Glutamatergic neuron (in vitro differentiated cells): ENCODE results near the gene ANXA4. TPM values are rescaled to one million over a fixed set of nuclear protein-coding genes. Genes with fewer than 3 reads are reported as not detected.
"Not testable (repeated sequence)": the region's sequence is repeated elsewhere in the genome, so short reads cannot be mapped to it uniquely, and the experiment has no call there.

Experiments used
- DNase-seq: peaks from one replicate; pipeline ENCODE4 v3.0.0; 2022
- H3K27ac Mint-ChIP-seq: one replicate; pipeline ENCODE4 v1.8.0; 2020; ENCODE audit warnings: mild to moderate bottlenecking, mixed read lengths, inconsistent platforms; ENCODE audit not compliant: unreplicated experiment
- H3K27me3 Mint-ChIP-seq: one replicate; pipeline ENCODE4 v1.8.0; 2020; ENCODE audit warnings: mild to moderate bottlenecking, moderate library complexity, mixed read lengths, inconsistent platforms; ENCODE audit not compliant: unreplicated experiment
- H3K36me3 Mint-ChIP-seq: one replicate; pipeline ENCODE4 v1.8.0; 2020; ENCODE audit warnings: mild to moderate bottlenecking, mixed read lengths, inconsistent platforms; ENCODE audit not compliant: unreplicated experiment
- H3K4me1 Mint-ChIP-seq: one replicate; pipeline ENCODE4 v1.8.0; 2020; ENCODE audit warnings: mild to moderate bottlenecking, low read depth, mixed read lengths, inconsistent platforms; ENCODE audit not compliant: unreplicated experiment
- H3K4me3 Mint-ChIP-seq: one replicate; pipeline ENCODE4 v1.8.0; 2020; ENCODE audit warnings: mild to moderate bottlenecking, mixed read lengths, inconsistent platforms; ENCODE audit not compliant: unreplicated experiment
- H3K9me3 Mint-ChIP-seq: one replicate; pipeline ENCODE4 v1.8.0; 2020; ENCODE audit warnings: mild to moderate bottlenecking, moderate library complexity, mixed read lengths, inconsistent platforms; ENCODE audit not compliant: unreplicated experiment
- total RNA-seq: library from RNA; stranded (reverse); fragmentation: NEBNext Ultra II Directional; extraction: Animal tissue kit (Norgen Biotek cat#: 25700); gene quantifications from one replicate; pipeline ENCODE4 v1.2.1, GENCODE V29; 2021; ENCODE audit not compliant: unreplicated experiment
- TF ChIP-seq, protein P1 (sequence below): fragments of 200-600 bp; sonication (generic); IDR thresholded peaks from one replicate; pipeline ENCODE4 v1.5.0; 2021; ENCODE audit not compliant: partially characterized antibody, unreplicated experiment

The ANXA4 gene
- total RNA-seq, 1 donor from 2014 or later: 3.1 TPM

DNA sequence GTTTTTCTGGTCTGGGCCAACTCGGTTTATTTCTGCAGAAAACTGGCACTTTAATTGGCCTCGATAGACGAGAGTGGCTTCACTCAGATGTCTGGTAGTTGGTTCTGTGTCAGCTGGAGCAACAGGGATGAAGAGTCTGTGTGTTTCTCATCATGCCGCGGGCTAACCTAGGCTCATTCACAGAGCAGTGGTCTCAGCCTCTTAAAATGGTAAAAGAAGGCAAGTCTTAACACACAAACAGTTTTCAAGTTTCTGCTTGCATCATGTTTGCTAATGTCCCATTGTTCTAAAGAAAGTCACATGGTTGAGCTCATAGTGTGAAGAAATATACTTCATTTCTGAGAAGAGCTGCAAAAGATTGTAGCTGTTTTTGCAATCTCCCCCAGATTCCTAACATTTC, 37.5 kb upstream of the ANXA4 start:
- Mint-ChIP-seq H3K4me1 (no peaks in the 10 kb centered on the region), H3K27me3 (no peaks in the 10 kb centered on the region), H3K4me3 (no peak overlapping the region), H3K36me3 (no peaks in the 10 kb centered on the region), H3K9me3 (no peaks in the 10 kb centered on the region), H3K27ac (no peak overlapping the region)
- TF ChIP-seq, protein P1, sequence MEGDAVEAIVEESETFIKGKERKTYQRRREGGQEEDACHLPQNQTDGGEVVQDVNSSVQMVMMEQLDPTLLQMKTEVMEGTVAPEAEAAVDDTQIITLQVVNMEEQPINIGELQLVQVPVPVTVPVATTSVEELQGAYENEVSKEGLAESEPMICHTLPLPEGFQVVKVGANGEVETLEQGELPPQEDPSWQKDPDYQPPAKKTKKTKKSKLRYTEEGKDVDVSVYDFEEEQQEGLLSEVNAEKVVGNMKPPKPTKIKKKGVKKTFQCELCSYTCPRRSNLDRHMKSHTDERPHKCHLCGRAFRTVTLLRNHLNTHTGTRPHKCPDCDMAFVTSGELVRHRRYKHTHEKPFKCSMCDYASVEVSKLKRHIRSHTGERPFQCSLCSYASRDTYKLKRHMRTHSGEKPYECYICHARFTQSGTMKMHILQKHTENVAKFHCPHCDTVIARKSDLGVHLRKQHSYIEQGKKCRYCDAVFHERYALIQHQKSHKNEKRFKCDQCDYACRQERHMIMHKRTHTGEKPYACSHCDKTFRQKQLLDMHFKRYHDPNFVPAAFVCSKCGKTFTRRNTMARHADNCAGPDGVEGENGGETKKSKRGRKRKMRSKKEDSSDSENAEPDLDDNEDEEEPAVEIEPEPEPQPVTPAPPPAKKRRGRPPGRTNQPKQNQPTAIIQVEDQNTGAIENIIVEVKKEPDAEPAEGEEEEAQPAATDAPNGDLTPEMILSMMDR: no peak
- no peak for DNase-seq

DNA sequence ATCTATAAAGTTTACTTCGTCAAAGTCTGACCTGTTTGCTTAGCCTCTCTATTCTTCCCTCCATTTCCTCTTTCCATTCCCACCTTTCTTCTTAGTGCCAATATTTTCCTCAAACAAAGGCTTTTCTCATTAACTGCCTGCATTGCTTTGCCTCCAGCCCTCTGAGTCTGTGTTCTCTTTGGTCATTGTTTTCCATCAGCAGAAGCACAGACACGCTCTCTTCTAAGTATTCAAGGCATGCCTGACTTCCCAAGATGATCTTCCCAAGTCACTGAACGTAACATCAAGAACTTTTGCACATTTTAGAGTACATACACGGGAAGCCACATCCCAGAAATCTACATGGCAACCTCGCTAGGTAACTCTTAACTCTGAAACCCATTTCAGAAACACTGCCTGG, 32.6 kb upstream of the ANXA4 start:
- no peak overlapping the region for H3K4me3 Mint-ChIP-seq
- TF ChIP-seq, protein P1: no peak
- no peaks in the 10 kb centered on the region for H3K27me3 Mint-ChIP-seq
- no peak for DNase-seq
- H3K4me1 Mint-ChIP-seq: no peaks in the 10 kb centered on the region
- H3K27ac Mint-ChIP-seq: no peak overlapping the region
- H3K36me3 Mint-ChIP-seq: no peaks in the 10 kb centered on the region
- peaks cover 3% of the 10 kb centered on the region for H3K9me3 Mint-ChIP-seq

DNA sequence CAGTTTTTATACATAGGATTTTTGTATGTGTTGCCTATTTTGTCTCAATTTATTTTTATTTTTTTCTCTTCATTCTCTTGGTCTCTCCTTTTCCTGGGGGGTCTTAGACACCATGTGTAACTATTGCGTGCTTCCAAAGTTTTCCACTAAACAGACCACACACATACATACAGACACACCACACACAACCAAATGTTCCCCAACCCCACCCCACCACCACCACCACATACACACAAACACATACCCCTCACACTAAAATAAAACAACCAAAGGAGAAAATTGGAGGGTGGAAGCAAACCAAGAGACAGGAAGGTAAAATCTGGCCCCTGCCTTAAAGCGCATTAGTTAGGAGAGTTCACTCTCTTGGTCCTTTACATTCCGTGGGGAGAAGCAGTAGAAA, 30.0 kb upstream of the ANXA4 start:
- no peaks in the 10 kb centered on the region for H3K36me3 Mint-ChIP-seq
- H3K9me3 Mint-ChIP-seq: peaks cover 3% of the 10 kb centered on the region
- TF ChIP-seq, protein P1: no peak
- DNase-seq: no peak
- H3K27me3 Mint-ChIP-seq: no peaks in the 10 kb centered on the region
- no peak overlapping the region for H3K27ac Mint-ChIP-seq
- H3K4me3 Mint-ChIP-seq: no peak overlapping the region
- no peaks in the 10 kb centered on the region for H3K4me1 Mint-ChIP-seq

DNA sequence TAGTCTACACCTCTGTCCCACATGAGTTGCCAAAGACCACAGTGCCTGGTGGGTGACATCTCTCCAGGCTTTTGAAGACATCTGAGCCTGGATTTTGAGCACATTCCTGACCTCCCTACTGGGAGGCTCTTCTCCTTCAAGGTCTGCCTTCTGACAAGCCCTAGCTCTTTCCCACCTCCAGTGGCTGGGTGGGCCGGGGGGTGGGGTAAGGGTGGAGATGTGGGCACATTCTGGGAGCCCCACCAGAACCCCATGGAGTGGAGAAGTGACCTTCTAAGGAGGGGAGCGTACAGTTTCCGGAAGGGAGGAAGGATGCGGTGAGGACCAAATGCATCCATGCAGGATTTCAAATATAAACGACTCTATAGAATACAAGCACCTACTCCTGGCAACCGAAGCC, 27.9 kb upstream of the ANXA4 start:
- no peaks in the 10 kb centered on the region for H3K4me1 Mint-ChIP-seq
- DNase-seq: no peak
- no peaks in the 10 kb centered on the region for H3K36me3 Mint-ChIP-seq
- peaks cover 6% of the 10 kb centered on the region for H3K9me3 Mint-ChIP-seq
- H3K27ac Mint-ChIP-seq: no peak overlapping the region
- H3K4me3 Mint-ChIP-seq: no peak overlapping the region
- no peaks in the 10 kb centered on the region for H3K27me3 Mint-ChIP-seq
- TF ChIP-seq, protein P1: no peak

DNA sequence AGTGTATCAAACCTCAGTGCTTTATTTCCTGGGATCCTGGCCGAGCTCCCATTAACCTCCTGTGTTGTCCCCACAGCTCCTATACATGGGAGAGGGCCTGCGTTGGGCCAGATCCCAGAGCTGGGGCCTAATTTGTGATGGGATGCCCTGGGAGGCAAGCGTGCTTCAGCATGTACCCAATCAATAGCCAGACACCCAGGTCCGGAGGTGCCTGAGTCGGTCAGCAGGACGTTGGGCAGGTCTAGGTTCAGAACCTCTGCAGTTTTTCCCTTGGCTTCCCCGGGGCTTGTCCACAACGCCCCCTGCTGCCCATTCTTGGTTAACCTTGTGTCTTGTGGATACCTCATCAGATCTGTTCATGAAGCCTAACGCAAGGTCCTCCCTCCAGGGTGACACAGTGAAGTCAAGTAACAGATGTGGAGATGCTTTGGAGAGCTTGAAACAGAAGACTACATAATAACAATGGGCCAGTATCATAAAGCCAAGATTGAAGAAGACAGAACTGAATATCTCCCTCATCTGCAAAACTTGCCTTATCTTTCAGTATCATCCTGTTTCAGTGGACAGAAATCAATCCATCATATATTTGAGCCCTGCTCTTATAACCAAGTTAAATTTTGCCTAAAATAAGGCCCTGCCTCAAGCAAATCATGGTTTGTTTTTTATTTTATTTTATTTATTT, 27.3 kb upstream of the ANXA4 start:
- not testable (repeated sequence) for H3K4me1 Mint-ChIP-seq, H3K36me3 Mint-ChIP-seq

More for the DNA sequence above, 27.3 kb upstream of the ANXA4 start:
- not testable (repeated sequence) for H3K27ac Mint-ChIP-seq, H3K27me3 Mint-ChIP-seq, H3K9me3 Mint-ChIP-seq, H3K4me3 Mint-ChIP-seq
- TF ChIP-seq, protein P1: peak; percentile 79
- DNase-seq: peak; percentile 83
